ENCODE measurements around the gene PARD3B. TPM values are rescaled to one million over a fixed set of nuclear protein-coding genes. Genes with fewer than 3 reads are reported as not detected.

The PARD3B gene
- total and polyA plus RNA-seq, 2 experiments from 2014 or later, result 3.5 to 4.4 TPM

DNA sequence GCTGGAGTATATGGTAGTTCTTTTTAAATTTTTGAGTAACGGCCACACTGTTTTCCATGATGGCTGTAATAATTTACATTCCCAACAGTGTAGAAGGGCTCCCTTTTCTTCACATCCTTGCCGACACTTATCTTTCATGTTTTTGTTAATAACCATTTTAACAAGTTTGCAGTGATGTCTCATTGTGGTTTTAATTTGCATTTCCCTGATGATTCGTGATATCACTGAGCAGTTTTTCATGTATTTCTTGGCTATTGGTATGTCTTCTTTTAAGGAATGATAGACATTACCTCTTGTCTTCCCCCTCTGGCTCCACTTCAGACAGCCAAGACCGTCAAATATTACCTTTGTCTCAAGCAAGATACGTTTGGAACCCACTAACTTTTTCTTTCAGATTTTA, 765.9 kb downstream of the PARD3B start:
- Mint-ChIP-seq H3K27me3 (ENCODE audit: insufficient read depth, low read depth, poor library complexity) (no peaks in the 10 kb centered on the region), H3K27ac (no peak overlapping the region), H3K4me3 (no peak overlapping the region), H3K9me3 (0 out of 3 replicates have a peak, but pooled peaks cover 3% of the 10 kb centered on the region), H3K4me1 (peaks cover 12% of the 10 kb centered on the region), H3K36me3 (ENCODE audit: low read depth) (peaks cover 10% of the 10 kb centered on the region)
- no peaks in the 10 kb centered on the region for H3K9me2 ChIP-seq (ENCODE audit: insufficient read depth)
- ATAC-seq (no peak), DNase-seq (ENCODE audit: low spot score) (no peak)
- no peaks in the 10 kb centered on the region for H3F3A ChIP-seq (replicated peaks; ENCODE audit: low read depth)
- no peaks in the 10 kb centered on the region for H3K36me3 ChIP-seq (ENCODE audit: insufficient read depth)
- H4K20me1 ChIP-seq (replicated peaks; ENCODE audit: insufficient read depth), result no peaks in the 10 kb centered on the region
- H3K27ac ChIP-seq (ENCODE audit: low read depth), result no peak overlapping the region
- H3K4me2 ChIP-seq, result no peak overlapping the region
- no peak overlapping the region for H2AFZ ChIP-seq
- H3K4me1 ChIP-seq (ENCODE audit: insufficient read depth), result peaks cover 12% of the 10 kb centered on the region
- TF ChIP-seq, protein P1, sequence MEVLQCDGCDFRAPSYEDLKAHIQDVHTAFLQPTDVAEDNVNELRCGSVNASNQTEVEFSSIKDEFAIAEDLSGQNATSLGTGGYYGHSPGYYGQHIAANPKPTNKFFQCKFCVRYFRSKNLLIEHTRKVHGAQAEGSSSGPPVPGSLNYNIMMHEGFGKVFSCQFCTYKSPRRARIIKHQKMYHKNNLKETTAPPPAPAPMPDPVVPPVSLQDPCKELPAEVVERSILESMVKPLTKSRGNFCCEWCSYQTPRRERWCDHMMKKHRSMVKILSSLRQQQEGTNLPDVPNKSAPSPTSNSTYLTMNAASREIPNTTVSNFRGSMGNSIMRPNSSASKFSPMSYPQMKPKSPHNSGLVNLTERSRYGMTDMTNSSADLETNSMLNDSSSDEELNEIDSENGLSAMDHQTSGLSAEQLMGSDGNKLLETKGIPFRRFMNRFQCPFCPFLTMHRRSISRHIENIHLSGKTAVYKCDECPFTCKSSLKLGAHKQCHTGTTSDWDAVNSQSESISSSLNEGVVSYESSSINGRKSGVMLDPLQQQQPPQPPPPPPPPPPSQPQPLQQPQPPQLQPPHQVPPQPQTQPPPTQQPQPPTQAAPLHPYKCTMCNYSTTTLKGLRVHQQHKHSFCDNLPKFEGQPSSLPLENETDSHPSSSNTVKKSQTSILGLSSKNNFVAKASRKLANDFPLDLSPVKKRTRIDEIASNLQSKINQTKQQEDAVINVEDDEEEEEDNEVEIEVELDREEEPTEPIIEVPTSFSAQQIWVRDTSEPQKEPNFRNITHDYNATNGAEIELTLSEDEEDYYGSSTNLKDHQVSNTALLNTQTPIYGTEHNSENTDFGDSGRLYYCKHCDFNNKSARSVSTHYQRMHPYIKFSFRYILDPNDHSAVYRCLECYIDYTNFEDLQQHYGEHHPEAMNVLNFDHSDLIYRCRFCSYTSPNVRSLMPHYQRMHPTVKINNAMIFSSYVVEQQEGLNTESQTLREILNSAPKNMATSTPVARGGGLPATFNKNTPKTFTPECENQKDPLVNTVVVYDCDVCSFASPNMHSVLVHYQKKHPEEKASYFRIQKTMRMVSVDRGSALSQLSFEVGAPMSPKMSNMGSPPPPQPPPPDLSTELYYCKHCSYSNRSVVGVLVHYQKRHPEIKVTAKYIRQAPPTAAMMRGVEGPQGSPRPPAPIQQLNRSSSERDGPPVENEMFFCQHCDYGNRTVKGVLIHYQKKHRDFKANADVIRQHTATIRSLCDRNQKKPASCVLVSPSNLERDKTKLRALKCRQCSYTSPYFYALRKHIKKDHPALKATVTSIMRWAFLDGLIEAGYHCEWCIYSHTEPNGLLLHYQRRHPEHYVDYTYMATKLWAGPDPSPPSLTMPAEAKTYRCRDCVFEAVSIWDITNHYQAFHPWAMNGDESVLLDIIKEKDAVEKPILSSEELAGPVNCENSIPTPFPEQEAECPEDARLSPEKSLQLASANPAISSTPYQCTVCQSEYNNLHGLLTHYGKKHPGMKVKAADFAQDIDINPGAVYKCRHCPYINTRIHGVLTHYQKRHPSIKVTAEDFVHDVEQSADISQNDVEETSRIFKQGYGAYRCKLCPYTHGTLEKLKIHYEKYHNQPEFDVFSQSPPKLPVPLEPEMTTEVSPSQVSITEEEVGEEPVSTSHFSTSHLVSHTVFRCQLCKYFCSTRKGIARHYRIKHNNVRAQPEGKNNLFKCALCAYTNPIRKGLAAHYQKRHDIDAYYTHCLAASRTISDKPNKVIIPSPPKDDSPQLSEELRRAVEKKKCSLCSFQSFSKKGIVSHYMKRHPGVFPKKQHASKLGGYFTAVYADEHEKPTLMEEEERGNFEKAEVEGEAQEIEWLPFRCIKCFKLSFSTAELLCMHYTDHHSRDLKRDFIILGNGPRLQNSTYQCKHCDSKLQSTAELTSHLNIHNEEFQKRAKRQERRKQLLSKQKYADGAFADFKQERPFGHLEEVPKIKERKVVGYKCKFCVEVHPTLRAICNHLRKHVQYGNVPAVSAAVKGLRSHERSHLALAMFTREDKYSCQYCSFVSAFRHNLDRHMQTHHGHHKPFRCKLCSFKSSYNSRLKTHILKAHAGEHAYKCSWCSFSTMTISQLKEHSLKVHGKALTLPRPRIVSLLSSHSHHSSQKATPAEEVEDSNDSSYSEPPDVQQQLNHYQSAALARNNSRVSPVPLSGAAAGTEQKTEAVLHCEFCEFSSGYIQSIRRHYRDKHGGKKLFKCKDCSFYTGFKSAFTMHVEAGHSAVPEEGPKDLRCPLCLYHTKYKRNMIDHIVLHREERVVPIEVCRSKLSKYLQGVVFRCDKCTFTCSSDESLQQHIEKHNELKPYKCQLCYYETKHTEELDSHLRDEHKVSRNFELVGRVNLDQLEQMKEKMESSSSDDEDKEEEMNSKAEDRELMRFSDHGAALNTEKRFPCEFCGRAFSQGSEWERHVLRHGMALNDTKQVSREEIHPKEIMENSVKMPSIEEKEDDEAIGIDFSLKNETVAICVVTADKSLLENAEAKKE (CRISPR knock-in tag; IDR thresholded peaks at IDR 0.05), result no peak
- TF ChIP-seq ETS1 (IDR thresholded peaks at IDR 0.05) (no peak), REST (IDR thresholded peaks at IDR 0.05; ENCODE audit: unreplicated experiment) (no peak), CREB1 (CRISPR knock-in tag; IDR thresholded peaks at IDR 0.05; ENCODE audit: low read depth) (no peak), NANOG (IDR thresholded peaks at IDR 0.05; ENCODE audit: borderline replicate concordance) (no peak), ZNF114 (CRISPR knock-in tag; IDR thresholded peaks at IDR 0.05) (no peak), JUNB (IDR thresholded peaks at IDR 0.05; ENCODE audit: unreplicated experiment) (no peak), EZH2 (IDR thresholded peaks at IDR 0.05; ENCODE audit: low read depth, unreplicated experiment) (no peak), EZH2phosphoT487 (IDR thresholded peaks at IDR 0.05; ENCODE audit: unreplicated experiment) (no peak), STAT1 (IDR thresholded peaks at IDR 0.05; ENCODE audit: unreplicated experiment) (no peak), ZNF331 (CRISPR knock-in tag; IDR thresholded peaks at IDR 0.05; ENCODE audit: low read depth) (no peak), POLR2AphosphoS5 (IDR thresholded peaks at IDR 0.05; ENCODE audit: low read depth) (no peak)
- TF ChIP-seq, protein P2, sequence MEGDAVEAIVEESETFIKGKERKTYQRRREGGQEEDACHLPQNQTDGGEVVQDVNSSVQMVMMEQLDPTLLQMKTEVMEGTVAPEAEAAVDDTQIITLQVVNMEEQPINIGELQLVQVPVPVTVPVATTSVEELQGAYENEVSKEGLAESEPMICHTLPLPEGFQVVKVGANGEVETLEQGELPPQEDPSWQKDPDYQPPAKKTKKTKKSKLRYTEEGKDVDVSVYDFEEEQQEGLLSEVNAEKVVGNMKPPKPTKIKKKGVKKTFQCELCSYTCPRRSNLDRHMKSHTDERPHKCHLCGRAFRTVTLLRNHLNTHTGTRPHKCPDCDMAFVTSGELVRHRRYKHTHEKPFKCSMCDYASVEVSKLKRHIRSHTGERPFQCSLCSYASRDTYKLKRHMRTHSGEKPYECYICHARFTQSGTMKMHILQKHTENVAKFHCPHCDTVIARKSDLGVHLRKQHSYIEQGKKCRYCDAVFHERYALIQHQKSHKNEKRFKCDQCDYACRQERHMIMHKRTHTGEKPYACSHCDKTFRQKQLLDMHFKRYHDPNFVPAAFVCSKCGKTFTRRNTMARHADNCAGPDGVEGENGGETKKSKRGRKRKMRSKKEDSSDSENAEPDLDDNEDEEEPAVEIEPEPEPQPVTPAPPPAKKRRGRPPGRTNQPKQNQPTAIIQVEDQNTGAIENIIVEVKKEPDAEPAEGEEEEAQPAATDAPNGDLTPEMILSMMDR (conservative IDR thresholded peaks at IDR 0.05; ENCODE audit: low read depth in 2 of 2), result no peak
- no peaks in the 10 kb centered on the region for H3K79me2 ChIP-seq (replicated peaks; ENCODE audit: insufficient read depth)
- no peaks in the 10 kb centered on the region for H3K27me3 ChIP-seq (ENCODE audit: insufficient read depth)
- H3K4me3 ChIP-seq, result no peak overlapping the region
